HepG2 (cell line): ENCODE measurements around the gene ODR4. TPM values are rescaled to one million over a fixed set of nuclear protein-coding genes. Genes with fewer than 3 reads are reported as not detected.
A peak's percentile ranks its signal among the peaks of the same experiment; 100 is the strongest.

Source experiments
- JDP2 ChIP-seq: sonication (generic); formaldehyde crosslinking; IDR thresholded peaks from 2 replicates; pipeline ENCODE4 v1.8.1; 2022; ENCODE audit warnings: missing genetic modification reagents, borderline replicate concordance
- SATB2 ChIP-seq: sonication (generic); formaldehyde crosslinking; IDR thresholded peaks from 2 replicates; pipeline ENCODE4 v1.5.0; 2020; ENCODE audit warnings: missing genetic modification reagents
- TARDBP ChIP-seq: sonication (generic); formaldehyde crosslinking; IDR thresholded peaks from 2 replicates; pipeline ENCODE4 v1.8.0; 2022; ENCODE audit warnings: mild to moderate bottlenecking, missing genetic modification reagents
- TBP ChIP-seq: sonication (generic); formaldehyde crosslinking; IDR thresholded peaks from 2 replicates; pipeline ENCODE4 v1.5.0; 2020; ENCODE audit warnings: missing genetic modification reagents
- ZBTB38 ChIP-seq: sonication (generic); formaldehyde crosslinking; IDR thresholded peaks from 2 replicates; pipeline ENCODE4 v1.5.1; 2020; ENCODE audit warnings: mild to moderate bottlenecking, missing genetic modification reagents
- ZBTB40 ChIP-seq, 2 experiments: fragments of 450-650 bp in 1 of 2; sonication (generic) in 1 of 2; formaldehyde crosslinking in 1 of 2; IDR thresholded peaks; 2 replicates each; pipeline versions ENCODE4 v1.6.1 to v1.8.0; 2016 to 2022; ENCODE audit warnings: antibody characterized with exemption in 1 of 2, mild to moderate bottlenecking in 1 of 2, missing genetic modification reagents in 1 of 2
- ZFY ChIP-seq: sonication (generic); formaldehyde crosslinking; IDR thresholded peaks from 2 replicates; pipeline ENCODE4 v1.4.0; 2020; ENCODE audit warnings: missing genetic modification reagents
- ZNF629 ChIP-seq: sonication (generic); formaldehyde crosslinking; conservative IDR thresholded peaks from 2 replicates; pipeline ENCODE4 v1.5.0; 2020; ENCODE audit warnings: missing genetic modification reagents
- polyA plus RNA-seq, 8 experiments: library from polyadenylated mRNA; depleted of rRNA in 3 of 8; stranded (reverse) in 7 of 8; unstranded in 1 of 8; fragments of >200 nt; fragmentation: Illumina TruSeq in 4 of 8; extraction: Trizol in 4 of 8; gene quantifications; 2 replicates each; pipeline versions ENCODE4 v1.2.1 to v1.2.3, GENCODE V29; 2011 to 2016; ENCODE audit warnings: low read depth in 4 of 8, missing spikeins in 1 of 8, mixed read lengths in 1 of 8; ENCODE audit not compliant: insufficient read depth in 1 of 8
- total RNA-seq, 5 experiments: library from RNA; depleted of rRNA; stranded (reverse); fragments of >200 nt; fragmentation: Illumina TruSeq; extraction: Trizol; gene quantifications; 2 replicates each; pipeline ENCODE4 v1.2.3, GENCODE V29; 2016; ENCODE audit warnings: low read depth in 1 of 5
- TF ChIP-seq, protein P1 (sequence below), 2 experiments: sonication (generic) in 1 of 2; formaldehyde crosslinking in 1 of 2; IDR thresholded peaks; 2 replicates each; pipeline versions ENCODE4 v1.6.1 to v1.9.0; 2014 to 2022; ENCODE audit warnings: antibody characterized with exemption in 1 of 2, borderline replicate concordance in 1 of 2, inconsistent platforms in 1 of 2, low read depth in 1 of 2, missing genetic modification reagents in 1 of 2
- TF ChIP-seq, protein P2 (sequence below): sonication (generic); formaldehyde crosslinking; IDR thresholded peaks from 2 replicates; pipeline ENCODE4 v1.5.1; 2020; ENCODE audit warnings: missing genetic modification reagents, mild to moderate bottlenecking, borderline replicate concordance

Gene ODR4
- total and polyA plus RNA-seq, 2 of the 13 experiments (the other 11 are each of a cell fraction or from before 2014, with no cell fraction given): 16.3 to 22.0 TPM

- TF ChIP-seq ZBTB40 (IDR thresholded peaks at IDR 0.05) (no peak), ZBTB40 (CRISPR knock-in tag; IDR thresholded peaks at IDR 0.05) (no peak; the same call in 1 of the 2 replicates), ZFY (CRISPR knock-in tag) (peak; percentile 83), SATB2 (CRISPR knock-in tag) (0 out of 2 replicates have a peak, but pooled peaks have one; percentile 31), JDP2 (no peak), ZNF629 (no peak), TARDBP (CRISPR knock-in tag) (peak; percentile 92), ZBTB38 (CRISPR knock-in tag) (no peak), TBP (0 out of 2 replicates have a peak, but pooled peaks have one; percentile 62)
- TF ChIP-seq, protein P1, sequence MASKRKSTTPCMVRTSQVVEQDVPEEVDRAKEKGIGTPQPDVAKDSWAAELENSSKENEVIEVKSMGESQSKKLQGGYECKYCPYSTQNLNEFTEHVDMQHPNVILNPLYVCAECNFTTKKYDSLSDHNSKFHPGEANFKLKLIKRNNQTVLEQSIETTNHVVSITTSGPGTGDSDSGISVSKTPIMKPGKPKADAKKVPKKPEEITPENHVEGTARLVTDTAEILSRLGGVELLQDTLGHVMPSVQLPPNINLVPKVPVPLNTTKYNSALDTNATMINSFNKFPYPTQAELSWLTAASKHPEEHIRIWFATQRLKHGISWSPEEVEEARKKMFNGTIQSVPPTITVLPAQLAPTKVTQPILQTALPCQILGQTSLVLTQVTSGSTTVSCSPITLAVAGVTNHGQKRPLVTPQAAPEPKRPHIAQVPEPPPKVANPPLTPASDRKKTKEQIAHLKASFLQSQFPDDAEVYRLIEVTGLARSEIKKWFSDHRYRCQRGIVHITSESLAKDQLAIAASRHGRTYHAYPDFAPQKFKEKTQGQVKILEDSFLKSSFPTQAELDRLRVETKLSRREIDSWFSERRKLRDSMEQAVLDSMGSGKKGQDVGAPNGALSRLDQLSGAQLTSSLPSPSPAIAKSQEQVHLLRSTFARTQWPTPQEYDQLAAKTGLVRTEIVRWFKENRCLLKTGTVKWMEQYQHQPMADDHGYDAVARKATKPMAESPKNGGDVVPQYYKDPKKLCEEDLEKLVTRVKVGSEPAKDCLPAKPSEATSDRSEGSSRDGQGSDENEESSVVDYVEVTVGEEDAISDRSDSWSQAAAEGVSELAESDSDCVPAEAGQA (IDR thresholded peaks at IDR 0.05; ENCODE audit: low read depth): peak; percentile 88
- TF ChIP-seq, protein P1 (CRISPR knock-in tag; IDR thresholded peaks at IDR 0.05; ENCODE audit: borderline replicate concordance): no peak
- TF ChIP-seq, protein P2, sequence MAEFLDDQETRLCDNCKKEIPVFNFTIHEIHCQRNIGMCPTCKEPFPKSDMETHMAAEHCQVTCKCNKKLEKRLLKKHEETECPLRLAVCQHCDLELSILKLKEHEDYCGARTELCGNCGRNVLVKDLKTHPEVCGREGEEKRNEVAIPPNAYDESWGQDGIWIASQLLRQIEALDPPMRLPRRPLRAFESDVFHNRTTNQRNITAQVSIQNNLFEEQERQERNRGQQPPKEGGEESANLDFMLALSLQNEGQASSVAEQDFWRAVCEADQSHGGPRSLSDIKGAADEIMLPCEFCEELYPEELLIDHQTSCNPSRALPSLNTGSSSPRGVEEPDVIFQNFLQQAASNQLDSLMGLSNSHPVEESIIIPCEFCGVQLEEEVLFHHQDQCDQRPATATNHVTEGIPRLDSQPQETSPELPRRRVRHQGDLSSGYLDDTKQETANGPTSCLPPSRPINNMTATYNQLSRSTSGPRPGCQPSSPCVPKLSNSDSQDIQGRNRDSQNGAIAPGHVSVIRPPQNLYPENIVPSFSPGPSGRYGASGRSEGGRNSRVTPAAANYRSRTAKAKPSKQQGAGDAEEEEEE (CRISPR knock-in tag): no peak
These were observed at the start of gene ODR4, which contains the start of gene TPR (continued) for GRCh38 chr1:186375152-186375928.
